Measurements from ENCODE around the gene AP2M1.
"Not testable (repeated sequence)": the region's sequence is repeated elsewhere in the genome, so short reads cannot be mapped to it uniquely, and the experiment has no call there.

Gene AP2M1

DNA sequence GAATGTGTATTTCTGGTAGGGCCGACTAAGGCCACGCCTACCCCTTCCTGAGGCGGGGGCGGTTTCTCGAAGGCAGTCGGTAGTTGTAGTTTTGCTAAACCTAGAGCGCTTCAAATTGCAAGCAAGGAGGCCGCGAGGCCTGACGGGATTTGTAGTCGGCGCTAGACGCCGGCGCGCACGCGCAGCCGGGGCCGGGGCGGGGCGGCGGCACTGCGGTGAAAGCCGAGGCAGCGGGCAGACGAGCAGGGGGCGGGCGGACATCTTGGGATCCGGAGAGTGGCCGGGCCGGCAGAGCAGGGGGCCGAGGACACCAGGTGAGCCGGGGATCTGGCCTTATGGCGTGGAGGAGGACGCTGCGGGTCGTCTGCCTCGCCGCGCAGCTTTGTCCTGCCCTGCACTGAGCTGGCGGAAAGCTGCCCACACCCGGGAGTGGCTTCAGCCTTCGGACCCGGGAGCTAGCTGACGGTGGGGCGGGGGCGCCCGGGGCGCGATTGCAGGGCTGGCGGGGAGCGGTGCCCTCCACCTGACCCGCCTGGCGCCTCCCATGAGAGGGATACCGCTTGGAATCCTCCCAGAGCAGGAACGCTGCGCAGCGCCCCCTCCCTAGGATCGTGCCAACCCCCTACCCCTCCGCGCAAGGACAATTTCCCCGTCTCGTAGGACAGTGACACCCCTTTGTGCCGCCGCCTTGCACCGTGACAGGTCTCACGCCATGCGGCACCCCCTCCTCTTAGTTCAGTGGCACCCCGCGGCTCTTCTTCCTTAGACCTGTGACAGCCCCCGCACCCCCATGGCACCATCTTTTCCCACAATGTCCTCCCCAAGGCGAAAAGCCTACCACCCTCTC lies at the start of gene AP2M1:
Gene AP2M1 (plus strand): TSS at position 210 of the 847 bp plus-strand sequence. CDS start 2,139 bp downstream, outside the sequence.
- DNase-seq (peak; percentile 96), ATAC-seq (peak; percentile 97)

DNA sequence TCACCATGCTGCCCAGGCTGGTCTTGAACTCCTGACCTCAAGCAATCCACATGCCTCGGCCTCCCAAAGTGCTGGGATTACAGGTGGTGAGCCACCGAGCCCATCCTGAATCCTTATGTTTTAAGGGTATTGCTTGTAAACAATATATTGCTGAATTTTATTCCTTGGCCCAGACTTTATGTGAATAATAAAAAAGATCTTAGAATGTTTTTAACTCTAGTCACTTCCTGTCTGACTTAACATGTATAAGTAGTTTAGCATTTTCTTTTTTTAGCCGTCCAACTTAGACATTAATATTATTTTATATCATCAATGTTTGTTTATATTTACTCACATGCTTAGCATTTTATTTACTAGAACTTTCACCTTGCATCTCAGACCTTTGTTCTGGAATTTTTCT lies 48.6 kb upstream of the AP2M1 start:
- ATAC-seq = no peak
- DNase-seq = no peak

DNA sequence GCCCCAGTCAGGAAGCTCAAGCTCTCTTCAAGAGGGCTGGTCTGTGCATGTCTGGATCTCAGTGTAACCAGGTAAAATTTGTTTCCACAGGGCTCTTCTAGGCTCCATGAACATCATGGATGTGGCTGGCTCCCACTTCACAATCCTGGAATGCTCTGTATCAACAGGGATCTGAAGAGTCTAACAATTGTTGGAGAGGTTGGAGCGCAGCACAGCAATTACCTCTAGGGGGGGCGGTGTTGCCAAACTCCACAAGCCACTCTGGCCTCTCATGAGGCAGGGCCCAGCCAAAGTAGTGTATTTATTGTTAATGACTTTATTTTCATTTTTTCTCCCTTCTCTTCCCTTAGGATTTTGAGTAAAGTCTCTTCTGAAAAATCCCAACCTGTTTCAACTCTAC lies 45.6 kb upstream of the AP2M1 start:
- ATAC-seq (no peak), DNase-seq (peak; percentile 14)

DNA sequence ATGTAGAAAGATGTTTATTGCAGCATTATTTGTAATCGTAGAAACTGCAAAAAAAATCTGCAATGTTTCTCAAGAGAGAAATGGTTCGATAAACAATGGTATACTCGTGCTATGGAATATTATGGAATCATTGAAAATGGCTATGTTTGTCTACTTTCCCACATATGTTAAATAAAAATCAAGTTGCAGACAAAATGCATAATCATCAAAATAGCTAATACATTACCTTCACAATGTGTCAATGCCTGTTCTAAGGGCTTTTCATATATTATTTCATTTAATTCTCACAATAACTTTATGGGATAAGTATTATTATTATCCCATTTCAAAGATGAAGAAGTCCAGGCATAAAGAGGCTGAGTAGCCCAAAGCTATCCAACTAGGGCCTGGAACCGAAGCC lies 41.7 kb upstream of the AP2M1 start:
- DNase-seq (no peak), ATAC-seq (no peak)

DNA sequence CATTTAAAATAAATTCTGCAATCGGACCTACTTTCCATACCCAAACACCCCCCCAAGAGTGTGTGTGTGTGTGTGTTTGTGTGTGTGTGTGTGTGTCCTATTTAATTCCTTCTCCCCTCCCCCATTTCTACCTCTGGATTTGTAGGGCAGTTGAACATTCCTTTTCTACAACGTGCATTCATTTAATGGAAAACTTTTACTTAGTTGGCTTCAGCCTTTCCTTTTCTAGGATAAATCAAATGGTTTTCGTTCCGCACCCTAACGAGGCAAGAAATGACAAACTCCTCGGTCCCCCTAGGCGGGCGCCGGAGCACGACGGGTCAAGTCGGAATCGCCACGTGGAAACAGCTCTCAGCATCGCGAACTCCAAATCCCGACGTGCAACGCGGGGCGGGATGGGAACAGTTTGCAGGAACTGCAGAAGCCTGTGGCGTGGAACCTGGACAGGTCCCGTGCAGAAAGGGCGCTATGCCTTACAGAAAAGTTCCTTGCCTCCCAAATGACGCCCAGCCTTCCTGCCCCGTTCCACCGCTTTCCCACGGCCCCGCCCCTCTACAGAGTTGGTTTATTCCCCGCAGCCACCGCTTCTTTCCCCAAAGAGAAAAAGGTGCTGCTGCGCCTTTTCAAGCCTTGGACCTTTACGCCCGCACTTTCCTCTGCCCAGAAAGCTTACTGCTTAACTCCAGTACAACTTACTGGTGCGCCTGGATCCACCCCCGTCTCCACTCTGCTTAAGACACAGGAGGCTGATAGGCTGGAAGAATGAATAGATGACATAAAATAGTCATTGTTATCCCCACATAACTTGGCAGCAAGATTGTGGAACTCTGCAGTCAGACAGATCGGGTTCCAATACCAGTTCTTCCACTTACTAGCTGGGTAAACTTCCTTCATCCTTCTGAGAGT lies 40.6 kb upstream of the AP2M1 start:
- DNase-seq (peak; percentile 75), ATAC-seq (peak; percentile 37)

DNA sequence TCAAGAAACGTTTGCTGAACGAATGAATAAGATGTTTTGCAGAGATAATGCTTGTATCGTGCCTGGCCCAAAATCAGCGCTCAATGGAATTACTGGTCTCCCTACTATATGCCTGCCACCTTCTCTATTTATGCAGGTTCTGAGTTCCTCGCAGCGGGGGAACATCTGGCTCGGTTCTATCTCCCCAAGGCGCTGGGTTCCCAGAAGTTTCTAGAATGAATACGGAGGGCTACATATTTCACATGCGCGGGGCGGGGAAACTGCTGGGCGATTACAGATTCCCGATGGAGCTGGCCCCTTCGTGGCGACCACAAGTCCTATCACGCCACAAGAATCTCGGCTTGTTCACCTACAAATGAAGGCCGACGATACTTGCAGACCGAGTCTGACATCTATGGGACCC lies 39.9 kb upstream of the AP2M1 start:
- no peak for DNase-seq
- peak; percentile 21 for ATAC-seq

DNA sequence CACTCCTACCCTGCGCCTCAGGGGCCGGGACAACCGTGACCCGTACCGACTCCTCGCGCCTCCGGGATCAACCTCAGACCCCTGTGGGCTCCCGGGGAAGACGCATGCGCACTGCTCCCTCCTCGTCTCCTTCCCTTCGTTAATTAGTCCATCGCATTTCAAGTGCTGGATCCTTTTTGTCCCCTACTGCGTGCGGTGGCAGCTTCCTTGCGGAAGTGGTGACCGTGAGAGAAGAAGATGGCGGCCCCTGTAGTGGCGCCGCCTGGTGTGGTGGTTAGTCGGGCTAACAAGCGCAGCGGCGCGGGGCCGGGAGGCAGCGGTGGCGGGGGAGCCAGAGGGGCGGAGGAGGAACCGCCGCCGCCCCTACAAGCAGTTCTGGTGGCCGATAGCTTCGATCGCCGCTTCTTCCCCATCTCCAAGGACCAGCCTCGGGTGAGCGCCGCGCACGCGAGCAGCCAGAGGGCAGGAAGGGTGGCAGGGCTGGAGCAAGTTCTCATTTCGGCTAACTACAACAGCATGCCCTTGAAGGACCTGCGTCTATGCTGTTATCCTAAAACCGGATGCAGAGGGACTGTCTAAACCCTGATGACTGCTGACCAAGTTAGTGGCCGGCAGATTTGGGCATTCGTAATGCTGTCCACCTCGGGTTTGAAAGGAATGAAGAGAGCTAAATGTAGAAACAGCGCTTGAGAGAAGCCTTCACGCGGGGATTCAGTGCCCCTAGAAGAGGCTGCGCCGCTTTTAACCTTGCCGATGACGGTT lies 39.3 kb upstream of the AP2M1 start, which contains the start of gene EIF2B5:
Gene EIF2B5 (plus strand): TSS at position 210 of the 762 bp plus-strand sequence. CDS start 28 bp downstream, at position 238.
- ATAC-seq = peak; percentile 87

DNA sequence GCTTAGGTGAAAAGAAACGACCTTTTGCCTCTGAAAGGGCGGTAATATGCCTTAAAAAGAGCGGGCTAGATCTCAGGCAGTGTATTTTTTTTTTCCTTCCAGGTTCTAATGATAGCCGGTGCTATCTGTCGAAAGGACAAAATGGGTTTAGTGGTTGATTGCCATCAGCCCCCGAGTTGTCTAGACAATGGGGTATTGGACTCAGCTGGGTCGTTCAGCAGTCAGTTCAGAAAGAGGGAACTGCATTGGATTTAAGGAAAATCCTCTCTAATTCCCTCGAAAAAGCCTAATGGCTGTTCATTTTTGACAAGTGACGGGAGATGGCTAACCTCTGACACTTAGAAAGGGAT lies 38.8 kb upstream of the AP2M1 start:
- ATAC-seq (no peak), DNase-seq (no peak)

More for the DNA sequence above, 39.3 kb upstream of the AP2M1 start, which contains the start of gene EIF2B5:
- peak; percentile 93 for DNase-seq

DNA sequence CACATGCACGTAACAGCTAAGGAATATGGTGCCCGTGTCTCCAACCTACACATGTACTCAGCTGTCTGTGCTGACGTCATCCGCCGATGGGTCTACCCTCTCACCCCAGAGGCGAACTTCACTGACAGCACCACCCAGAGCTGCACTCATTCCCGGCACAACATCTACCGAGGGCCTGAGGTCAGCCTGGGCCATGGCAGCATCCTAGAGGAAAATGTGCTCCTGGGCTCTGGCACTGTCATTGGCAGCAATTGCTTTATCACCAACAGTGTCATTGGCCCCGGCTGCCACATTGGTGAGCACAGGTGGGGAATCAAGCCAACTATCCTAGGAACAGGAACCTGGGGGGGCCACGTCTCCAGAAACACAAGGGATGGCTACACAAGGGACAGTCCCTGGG lies 34.2 kb upstream of the AP2M1 start:
- no peak for DNase-seq
- ATAC-seq = no peak

DNA sequence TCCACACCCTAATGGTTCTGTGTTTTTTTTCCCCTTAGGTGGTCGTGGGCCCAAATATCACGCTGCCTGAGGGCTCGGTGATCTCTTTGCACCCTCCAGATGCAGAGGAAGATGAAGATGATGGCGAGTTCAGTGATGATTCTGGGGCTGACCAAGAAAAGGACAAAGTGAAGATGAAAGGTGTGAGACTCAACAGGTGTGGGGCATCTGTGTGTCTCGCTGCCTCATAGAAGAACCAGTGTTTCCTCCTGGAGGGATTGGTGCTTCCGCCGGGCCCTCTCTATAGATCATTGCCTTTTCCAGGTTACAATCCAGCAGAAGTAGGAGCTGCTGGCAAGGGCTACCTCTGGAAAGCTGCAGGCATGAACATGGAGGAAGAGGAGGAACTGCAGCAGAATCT lies 32.5 kb upstream of the AP2M1 start:
- DNase-seq (no peak), ATAC-seq (no peak)

DNA sequence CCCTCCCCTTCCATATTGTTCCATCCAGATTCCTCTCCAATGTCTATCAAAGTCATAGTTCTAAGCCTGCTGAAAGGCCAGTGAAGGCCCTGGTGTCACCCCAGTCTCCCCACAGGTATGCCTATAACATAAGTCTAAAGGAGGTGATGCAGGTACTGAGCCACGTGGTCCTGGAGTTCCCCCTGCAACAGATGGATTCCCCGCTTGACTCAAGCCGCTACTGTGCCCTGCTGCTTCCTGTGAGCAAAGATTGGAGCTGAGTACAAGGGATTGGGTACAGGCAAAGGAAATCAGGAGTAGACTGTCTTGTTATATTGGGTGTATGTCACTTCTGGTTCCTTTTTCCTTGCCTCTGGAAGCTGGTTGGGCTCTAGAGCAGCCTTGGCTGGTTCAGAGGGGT lies 31.3 kb upstream of the AP2M1 start:
- DNase-seq (no peak), ATAC-seq (no peak)

DNA sequence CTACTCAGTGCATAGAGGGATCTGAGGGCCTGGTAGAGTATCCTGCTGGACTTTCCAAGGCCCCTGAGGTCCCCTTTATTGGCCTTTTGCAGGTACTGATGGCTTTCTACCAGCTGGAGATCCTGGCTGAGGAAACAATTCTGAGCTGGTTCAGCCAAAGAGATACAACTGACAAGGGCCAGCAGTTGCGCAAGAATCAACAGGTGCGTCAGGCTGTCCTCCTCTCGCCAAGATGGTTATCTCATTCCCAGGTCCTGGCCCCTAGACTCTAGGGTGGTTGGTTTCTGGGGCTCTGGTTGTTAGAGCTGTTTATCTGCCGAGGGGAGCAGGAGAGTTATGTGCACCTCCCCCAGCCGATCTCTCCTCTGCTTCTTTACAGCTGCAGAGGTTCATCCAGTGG lies 30.1 kb upstream of the AP2M1 start:
- no peak for ATAC-seq
- DNase-seq = no peak

DNA sequence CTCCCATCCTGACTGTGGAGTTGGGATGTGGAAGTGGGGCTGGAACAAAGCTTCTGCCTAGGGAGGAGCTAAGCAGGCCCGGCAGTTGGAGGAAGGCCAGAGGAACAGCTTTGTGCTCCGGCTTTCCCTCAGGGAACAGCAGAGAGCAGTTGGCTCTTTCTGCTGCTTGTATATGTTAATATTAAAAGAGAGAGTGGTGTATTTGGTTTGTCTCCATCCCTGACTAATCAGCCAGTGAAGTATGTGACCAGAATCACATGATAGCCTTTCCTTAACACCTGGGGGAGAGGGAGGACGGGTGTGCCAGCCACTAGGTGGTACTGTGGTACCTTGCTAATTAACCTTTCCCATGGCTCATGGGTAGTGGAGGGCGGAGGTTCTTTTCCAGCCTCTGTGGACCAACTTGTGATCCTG lies 29.5 kb upstream of the AP2M1 start:
- peak; percentile 29 for DNase-seq
- peak; percentile 71 for ATAC-seq

DNA sequence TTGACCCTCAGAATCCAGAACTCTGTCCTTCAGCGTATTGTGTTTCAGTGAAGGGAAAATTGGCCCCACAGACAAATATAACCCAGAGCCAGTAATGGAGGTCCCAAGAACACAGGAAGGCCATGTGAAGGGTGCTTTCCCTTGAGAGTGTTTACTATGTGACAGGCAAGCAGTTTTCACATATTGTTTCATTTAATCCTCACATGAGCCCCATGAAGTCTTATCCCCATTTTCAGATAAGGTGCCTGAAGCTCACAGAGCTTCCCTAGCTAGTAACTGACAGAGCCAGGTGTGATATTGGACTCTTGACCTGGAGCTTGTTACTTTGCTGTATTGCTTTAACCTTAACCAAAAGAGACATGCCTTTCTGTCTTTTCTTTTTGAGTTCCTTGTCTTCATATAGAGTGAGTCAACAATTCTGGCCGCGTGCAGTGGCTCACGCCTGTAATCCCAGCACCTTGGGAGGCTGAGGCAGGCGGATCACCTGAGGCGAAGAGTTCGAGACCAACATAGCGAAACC lies 28.8 kb upstream of the AP2M1 start:
- DNase-seq (no peak), ATAC-seq (no peak)

DNA sequence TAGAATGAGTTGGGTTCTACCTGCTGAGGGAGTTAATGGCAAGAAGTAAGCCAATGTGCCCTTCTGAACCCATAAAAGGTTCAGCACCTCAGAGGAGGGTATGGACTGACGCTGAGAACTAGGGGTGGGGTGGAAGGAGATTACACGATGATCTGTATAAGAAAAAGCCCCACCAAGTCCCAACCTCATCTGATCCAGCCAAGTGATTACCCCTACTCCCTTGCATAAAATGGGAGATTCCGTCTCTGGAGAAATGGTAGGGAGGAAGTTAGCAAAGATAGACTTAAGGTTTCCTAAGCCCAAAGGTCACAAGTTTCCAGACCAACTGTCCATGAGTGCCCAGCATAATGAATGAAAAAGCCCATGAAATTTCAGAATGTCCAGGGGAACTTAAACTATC lies 26.6 kb upstream of the AP2M1 start:
- no peak for ATAC-seq

DNA sequence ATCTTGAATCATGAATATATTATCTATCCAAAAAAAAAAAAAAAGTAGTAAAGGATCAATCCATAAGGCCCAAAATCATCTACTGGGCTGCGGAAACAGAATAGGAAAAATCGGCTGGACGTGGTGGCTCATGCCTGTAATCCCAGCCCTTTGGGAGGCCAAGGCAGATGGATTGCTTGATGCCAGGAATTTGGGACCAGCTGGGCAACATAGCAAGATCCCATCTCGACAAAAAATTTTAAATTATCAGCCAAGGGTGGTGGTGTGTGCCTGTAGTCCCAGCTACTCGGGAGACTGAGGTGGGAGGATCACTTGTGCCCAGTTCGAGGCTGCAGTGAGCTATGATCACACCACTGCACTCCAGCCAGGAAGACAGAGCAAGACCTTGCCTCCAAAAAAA lies 25.5 kb upstream of the AP2M1 start:
- DNase-seq = no peak
- no peak for ATAC-seq

More for the DNA sequence above, 26.6 kb upstream of the AP2M1 start:
- no peak for DNase-seq

DNA sequence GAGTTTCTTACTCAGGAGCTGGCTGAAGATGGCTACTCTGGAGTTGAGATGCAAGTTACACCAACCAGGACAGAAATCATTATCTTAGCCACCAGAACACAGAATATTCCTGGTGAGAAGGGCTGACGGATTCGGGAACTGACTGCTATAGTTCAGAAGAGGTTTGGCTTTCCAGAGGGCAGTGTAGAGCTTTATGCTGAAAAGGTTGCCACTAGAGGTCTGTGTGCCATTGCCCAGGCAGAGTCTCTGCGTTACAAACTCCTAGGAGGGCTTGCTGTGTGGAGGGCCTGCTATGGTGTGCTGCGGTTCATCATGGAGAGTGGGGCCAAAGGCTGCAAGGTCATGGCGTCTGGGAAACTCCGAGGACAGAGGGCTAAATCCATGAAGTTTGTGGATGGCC lies 24.9 kb upstream of the AP2M1 start:
- not testable (repeated sequence) for ATAC-seq, DNase-seq

DNA sequence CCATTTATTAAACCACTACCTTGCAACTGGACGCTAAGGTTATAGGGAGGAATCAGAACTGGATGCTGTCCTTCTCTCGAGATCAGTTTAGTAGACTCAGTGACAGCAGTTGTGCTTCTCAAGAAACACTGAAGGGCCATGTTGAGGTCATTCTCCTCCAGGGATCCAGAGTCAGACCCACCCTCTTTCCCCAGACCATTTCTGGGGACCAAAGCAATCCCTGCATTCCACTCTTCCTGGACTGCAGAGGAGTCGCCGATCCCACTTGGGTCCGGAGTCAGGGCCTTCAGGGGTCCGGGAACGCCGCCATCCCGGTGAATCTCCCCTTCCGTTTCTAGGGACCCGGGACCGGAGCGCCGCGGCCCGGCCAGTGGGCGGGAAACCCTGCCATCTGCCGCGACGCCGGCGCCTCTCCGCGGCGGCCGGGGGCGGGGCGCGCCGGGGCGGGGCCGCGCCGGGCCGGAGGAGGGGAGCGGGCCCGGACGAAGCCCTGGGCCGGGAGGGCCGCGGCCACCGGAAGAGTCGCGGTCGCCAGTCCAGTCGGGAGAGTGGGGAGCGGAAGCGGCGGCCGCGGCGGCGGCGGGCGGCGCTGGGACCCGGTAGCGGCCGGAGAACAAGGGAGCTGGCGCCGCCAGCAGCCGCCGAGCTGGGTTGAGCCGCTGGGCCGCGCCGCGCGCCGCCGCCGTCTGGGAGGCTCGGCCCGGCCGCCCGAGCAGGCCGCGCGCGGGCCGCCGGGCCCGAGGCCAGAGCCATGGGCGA lies 19.6 kb upstream of the AP2M1 start, which contains the start of gene DVL3:
Gene DVL3 (plus strand): TSS at position 493 of the 759 bp plus-strand sequence. CDS start 259 bp downstream, at position 752.
- DNase-seq (peak; percentile 61), ATAC-seq (peak; percentile 66)

DNA sequence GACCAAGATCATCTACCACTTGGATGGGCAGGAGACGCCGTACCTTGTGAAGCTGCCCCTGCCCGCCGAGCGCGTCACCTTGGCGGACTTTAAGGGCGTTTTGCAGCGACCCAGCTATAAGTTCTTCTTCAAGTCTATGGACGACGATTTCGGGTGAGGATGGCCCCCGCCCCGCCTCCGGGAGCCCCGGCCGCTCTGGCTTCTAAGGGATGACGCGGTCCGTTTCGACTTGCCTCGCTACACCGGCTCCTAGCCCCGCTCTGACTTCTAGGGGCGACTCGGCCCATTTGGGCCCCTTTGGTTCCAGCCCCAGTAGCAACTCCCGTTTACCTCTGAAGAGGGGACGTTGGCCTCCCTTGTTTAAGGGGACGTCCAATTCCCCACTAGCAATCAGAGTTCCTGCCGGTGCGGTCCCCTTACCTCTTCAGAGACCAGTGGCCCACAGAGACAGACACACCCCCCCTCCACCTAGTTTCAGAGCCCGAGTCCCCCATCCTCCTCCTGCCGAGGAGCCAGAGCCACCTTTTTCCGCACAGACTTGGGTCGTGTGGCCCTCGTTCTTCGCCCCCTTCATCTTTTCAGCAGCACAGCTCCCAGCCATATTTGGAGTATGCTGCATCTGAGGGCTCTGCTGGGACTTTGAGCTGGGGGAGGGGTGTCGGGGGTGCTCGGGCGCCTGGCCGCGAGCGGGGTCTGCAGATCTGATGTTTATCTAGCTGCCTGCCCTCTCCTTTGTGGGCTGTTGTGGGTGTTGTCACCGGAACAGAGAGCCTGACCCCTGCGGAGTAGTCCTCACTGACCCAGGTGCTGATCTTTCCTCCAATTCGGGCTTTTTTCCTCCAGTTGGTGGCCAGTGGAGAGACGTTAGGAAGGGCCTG lies 18.8 kb upstream of the AP2M1 start:
- peak; percentile 64 for DNase-seq
- peak; percentile 62 for ATAC-seq

DNA sequence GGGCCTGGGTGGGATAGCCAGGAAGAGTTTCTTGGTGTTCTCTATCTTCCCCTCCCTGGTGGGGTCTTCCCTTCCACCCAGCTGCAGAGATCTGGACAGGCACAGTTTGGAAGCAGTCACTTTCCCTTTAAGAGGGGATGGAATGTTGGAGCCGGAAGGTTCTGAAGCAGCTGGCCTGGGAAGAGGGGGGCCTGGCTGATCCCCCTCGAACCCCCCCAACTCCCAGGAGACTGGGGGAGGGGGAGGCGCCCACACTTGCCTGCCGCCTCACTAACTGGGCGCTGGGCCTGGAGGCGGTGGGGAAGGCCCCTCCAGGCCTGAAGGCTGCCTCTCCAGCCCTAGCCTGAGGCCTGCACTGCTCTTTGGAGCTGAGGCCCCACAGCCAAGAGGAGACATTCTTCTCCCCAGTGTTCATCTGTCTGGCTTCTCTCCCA lies 18.1 kb upstream of the AP2M1 start:
- no peak for ATAC-seq
- DNase-seq = no peak
